ENCODE data around the gene RABEPK.
"Not testable (repeated sequence)": the region's sequence is repeated elsewhere in the genome, so short reads cannot be mapped to it uniquely, and the experiment has no call there.

The RABEPK gene

GRCh38 chr9:125246261-125246667 lies 45.9 kb downstream of the RABEPK start:
- DNase-seq (ENCODE audit: low read depth): no peak

GRCh38 chr9:125254231-125254630 lies 53.9 kb downstream of the RABEPK start:
- no peak for DNase-seq (ENCODE audit: low read depth)

GRCh38 chr9:125255781-125256391 lies 55.5 kb downstream of the RABEPK start:
- DNase-seq (ENCODE audit: low read depth): no peak

DNA sequence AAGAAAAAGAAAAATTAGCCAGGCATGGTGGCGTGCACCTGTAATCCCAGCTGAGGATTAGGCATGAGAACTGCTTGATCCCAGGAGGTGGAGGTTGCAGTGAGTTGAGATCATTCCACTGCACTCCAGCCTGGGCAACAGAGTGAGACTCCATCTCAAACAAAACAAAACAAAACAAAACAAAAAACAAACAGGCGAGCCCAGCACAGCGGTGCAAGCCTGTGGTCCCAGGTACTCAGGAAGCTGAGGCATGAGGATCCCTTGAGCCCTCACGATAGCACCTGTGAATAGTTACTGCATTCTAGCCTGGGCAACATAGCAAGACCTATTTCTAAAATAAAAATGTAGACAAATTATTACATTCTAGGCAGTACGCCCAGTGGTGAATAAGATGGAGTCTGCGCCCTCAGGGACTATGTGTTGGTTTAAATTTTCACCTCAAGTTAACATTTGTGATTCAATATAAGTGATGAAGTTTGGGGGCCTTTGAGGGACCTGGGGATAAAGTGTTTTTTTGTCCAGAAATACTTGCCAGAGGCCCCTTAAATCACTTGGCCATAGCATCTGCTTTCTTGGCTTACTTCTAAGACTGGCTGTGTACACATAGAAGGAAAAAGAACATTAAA lies 57.9 kb downstream of the RABEPK start:
- no peak for DNase-seq (ENCODE audit: low read depth)

- no peak for DNase-seq (ENCODE audit: low read depth)
Measured at GRCh38 chr9:125258832-125259534, 58.6 kb downstream of the RABEPK start.

DNA sequence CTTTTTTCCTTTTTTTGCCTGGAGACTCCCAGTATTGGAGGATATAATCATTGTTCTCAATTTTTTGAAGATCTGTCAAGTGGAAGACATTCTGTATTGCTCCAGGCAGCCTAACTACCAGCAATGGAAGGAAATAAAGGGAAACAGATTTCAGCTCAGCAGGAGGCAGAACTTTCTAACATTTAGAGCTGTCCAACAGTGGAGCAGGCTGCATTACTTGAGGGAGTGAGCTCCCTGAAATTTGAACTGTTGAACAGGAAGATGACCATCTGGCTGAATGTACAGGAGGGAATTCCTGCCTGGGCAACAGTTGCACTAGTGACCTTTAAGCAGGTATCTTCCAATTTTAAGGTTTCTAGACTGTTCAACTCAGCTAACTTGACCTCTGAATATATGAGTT lies 60.2 kb downstream of the RABEPK start:
- no peak for DNase-seq (ENCODE audit: low read depth)

DNA sequence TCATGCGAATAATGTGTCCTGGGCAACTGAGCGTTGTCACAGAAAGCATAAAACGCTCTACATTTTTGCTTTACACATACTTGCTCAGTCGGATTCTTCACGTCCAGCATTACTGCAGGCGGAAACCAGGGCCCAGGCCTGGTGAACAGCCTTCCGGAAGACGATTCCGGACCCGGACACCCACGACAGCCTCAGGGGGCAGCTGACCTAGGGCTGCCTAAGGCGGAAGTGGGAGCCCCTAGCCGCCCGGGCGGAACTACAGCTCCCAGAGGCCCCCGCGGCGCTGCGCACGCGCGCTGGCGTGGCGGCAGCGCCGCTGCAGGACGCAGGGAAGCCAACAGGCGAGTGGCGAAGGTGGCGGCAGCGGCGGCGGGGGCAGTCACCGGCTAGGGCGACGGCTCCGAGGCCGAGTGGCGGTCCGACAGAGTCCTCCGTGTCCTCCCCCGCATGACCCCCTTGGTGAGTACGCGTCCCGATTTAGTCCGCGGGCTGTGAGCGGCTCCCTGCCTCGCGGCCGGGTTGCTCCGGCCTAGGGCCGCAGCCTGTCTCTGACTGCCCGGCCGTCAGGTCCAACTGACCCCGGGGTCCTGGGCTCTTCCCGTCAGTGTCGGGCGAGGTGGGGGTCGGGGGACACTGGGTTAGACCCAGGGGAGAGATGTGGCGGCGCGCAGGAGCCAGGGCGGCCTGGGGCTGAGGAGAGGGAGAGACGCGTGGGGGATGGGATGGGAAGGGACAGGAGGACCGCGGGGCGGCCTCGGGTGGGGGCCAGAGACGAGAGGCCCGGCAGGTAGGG lies 61.4 kb downstream of the RABEPK start, which contains the start of gene GAPVD1:
TSS of gene GAPVD1 (plus strand) at position 326 of the 793 bp plus-strand sequence. CDS start 37,096 bp downstream, outside the sequence.
- peak; percentile 92 for DNase-seq (ENCODE audit: low read depth)

DNA sequence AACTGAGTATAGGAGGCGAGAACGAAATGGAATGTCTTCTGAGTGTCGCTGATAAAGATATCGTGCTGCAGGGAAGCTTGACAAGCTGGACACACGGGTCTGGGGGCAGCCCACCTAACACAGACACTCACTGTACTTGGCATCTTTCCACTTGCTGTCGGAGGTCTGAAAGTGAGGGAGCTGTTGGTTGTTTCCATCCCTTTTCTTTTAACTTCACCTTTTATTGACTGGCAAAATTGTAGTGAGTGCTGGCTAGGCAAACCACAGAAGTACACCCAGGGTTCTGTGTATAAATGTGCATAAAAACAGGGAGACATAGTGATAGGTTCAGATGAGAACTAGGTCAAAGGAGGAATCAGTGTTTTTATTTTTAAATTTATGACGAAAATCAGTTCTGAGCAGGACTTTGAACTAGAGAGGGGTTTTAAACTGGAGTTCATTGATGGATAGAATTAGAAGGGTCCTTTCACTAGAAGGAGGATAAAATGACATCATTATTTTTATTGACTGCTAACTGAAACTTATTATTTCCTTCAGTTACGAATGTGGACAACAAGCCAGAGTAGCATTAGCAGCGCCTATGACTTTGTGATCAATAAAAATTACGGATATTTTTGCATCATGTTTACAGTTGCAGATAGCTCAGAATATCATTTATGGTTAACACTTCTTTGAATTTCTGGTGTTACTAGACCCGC lies 62.1 kb downstream of the RABEPK start:
- no peak for DNase-seq (ENCODE audit: low read depth)

DNA sequence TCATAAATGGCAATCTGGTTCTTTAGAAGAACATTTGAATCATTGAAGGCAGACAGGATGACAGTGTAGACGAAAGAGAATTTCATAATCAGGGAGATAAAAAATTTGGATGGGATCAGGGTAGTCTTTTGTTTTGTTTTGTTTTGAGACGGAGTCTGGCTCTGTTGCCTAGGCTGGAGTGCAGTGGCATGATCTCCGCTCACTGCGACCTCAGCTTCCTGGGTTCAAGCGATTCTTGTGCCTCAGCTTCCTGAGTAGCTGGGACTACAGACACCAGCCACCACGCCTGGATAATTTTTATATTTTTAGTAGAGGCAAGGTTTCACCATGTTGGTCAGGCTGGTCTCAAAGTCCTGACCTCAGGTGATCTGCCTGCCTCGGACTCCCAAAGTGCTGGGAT lies 63.7 kb downstream of the RABEPK start:
- not testable (repeated sequence) for DNase-seq (ENCODE audit: low read depth)

GRCh38 chr9:125268394-125269013 lies 68.2 kb downstream of the RABEPK start:
- DNase-seq (ENCODE audit: low read depth): no peak

DNA sequence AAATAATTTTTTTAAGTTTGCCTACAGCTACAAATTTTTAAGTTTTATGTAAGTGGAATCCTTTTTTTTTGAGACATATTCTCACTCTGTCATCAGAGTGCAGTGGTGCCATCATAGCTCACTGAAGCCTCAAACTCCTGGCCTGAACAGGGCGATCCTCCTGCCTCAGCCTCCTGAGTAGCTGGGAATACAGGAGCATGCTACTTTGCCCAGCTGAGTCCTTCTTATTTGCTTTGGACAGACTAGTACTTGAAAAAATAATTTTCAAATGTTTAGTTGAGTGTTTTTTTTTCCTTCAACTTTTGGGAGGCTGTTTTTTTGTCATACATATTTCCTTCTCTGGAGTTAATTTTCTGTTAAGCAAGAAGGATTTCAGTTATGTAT lies 68.7 kb downstream of the RABEPK start:
- no peak for DNase-seq (ENCODE audit: low read depth)

DNA sequence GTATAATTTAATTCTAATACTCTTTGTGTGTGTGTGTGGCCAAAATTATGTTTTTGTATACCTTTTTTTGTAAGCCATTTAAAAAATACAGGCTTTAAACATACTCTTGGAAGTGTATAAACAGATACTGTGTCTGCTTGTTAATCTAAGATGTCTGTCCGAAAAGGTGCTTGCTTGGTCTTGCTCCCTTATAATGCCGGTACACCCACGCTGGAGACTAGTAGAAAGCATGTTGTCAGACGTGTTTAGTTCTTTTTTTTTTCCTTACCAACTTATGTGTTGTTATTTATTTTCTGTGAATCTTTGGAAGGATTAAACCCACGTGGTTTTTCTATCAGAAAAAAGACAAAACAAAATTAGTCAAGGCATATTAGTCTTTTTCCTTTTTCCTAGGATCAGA lies 70.7 kb downstream of the RABEPK start:
- DNase-seq (ENCODE audit: low read depth): no peak

- no peak for DNase-seq (ENCODE audit: low read depth)
Measured at GRCh38 chr9:125272697-125273096, 72.4 kb downstream of the RABEPK start.

- DNase-seq (ENCODE audit: low read depth): no peak
Measured at GRCh38 chr9:125276771-125277170, 76.4 kb downstream of the RABEPK start.

GRCh38 chr9:125277411-125277810 lies 77.1 kb downstream of the RABEPK start:
- no peak for DNase-seq (ENCODE audit: low read depth)

DNA sequence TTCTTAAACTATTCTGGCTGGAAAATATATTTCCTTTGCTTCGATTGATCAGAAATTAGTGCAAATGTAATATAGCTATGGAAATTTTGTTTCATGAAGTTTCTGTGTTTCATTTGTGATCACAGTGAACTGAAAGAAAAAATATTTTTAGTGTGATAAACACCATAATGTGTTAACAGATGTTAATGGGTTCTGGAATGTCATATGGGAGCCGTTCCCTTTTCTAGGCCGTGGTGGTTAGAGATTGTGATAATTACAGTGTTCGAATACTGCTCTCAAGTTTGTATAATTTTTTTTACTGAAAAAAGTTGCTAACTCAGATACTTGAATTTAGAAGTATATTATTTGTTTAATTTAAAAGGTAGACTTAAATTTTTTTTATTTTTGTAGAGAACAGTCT lies 80.6 kb downstream of the RABEPK start:
- no peak for DNase-seq (ENCODE audit: low read depth)
